Thyroid gland (tissue), 4 donors: ENCODE results near the gene PALS2. TPM values are rescaled to one million over a fixed set of nuclear protein-coding genes. Genes with fewer than 3 reads are reported as not detected.

Experiments
- DNase-seq, 2 donors: peaks; one replicate each; pipeline ENCODE4 v3.0.0-alpha.2; 2019
- H3K27ac ChIP-seq, 3 donors: fragments of 200-600 bp; sonication (generic); 1 replicate in 2 of 3; 2 replicates in 1 of 3; pipeline ENCODE4 v1.5.1; 2016 to 2019; ENCODE audit warnings: mild to moderate bottlenecking in 1 of 3, moderate library complexity in 1 of 3
- H3K27me3 ChIP-seq: fragments of 200-600 bp; sonication (generic); one replicate; pipeline ENCODE4 v1.5.1; 2019
- H3K36me3 ChIP-seq, 2 donors: fragments of 200-600 bp; sonication (generic); one replicate each; pipeline ENCODE4 v1.5.1; 2016 to 2019
- H3K4me1 ChIP-seq, 2 donors: fragments of 200-600 bp; sonication (generic); one replicate each; pipeline ENCODE4 v1.5.1; 2017 to 2019
- H3K4me3 ChIP-seq, 3 donors: fragments of 200-600 bp; sonication (generic); replicated peaks in 1 of 3; 1 replicate in 2 of 3; 2 replicates in 1 of 3; pipeline ENCODE4 v1.5.1; 2016; ENCODE audit warnings: mild to moderate bottlenecking in 1 of 3
- H3K9me3 ChIP-seq: fragments of 200-600 bp; sonication (generic); one replicate; pipeline ENCODE4 v1.5.1; 2017
- CTCF ChIP-seq, 6 experiments: fragments of 200-600 bp in 3 of 6; fragments of 450-650 bp in 3 of 6; sonication (generic) in 3 of 6; IDR thresholded peaks; one replicate each; pipeline ENCODE4 v1.5.1; 2016 to 2019; ENCODE audit warnings: antibody characterized with exemption in 6 of 6, mild to moderate bottlenecking in 2 of 6, inconsistent platforms in 1 of 6, moderate library complexity in 1 of 6
- POLR2A ChIP-seq, 2 donors: fragments of 450-650 bp; IDR thresholded peaks; one replicate each; pipeline ENCODE4 v1.6.1; 2017; ENCODE audit warnings: antibody characterized with exemption in 2 of 2, mild to moderate bottlenecking in 2 of 2, moderate library complexity in 1 of 2
- WGBS, 2 donors: methylation state at CpG; one replicate each; pipeline ENCODE4 v1.1.5; 2017; 5-methylcytosine and 5-hydroxymethylcytosine counted together
- intact Hi-C: fragments of 100-400 bp; cut with DNase I; formaldehyde crosslinking; loops from one replicate; pipeline ENCODE4 v1.15.1; 2023
- total RNA-seq, 4 donors: library from RNA; depleted of rRNA; stranded (reverse); fragments of >200 nt; gene quantifications; one replicate each; pipeline ENCODE4 v1.2.3, GENCODE V29; 2016

Gene PALS2
- total RNA-seq, 4 donors from 2014 or later = 28.1 to 72.2 (median 38.4) TPM

- intact Hi-C loops = no loop called here
- 81 to 87% methylated on average over 3 of the region's 3 CpGs for WGBS, 2 donors
Measured at GRCh38 chr7:24578052-24578451, 4.8 kb downstream of the PALS2 start.

GRCh38 chr7:24580283-24580946 is 7.2 kb downstream of the PALS2 start:
- no peak overlapping the region for H3K4me3 ChIP-seq
- H3K4me1 ChIP-seq = peaks cover 0 to 4% of the 10 kb centered on the region in 2 donors
- DNase-seq = no peak
- no peaks in the 10 kb centered on the region for H3K36me3 ChIP-seq
- H3K27ac ChIP-seq = no peak overlapping the region
- H3K27me3 ChIP-seq = no peaks in the 10 kb centered on the region
- TF ChIP-seq CTCF (IDR thresholded peaks at IDR 0.05) = no peak
- TF ChIP-seq POLR2A (IDR thresholded peaks at IDR 0.05) = no peak
- intact Hi-C loops = no loop called here
- 91 to 93% methylated on average over 2 of the region's 2 CpGs for WGBS, 2 donors
- H3K9me3 ChIP-seq = no peaks in the 10 kb centered on the region

More at GRCh38 chr7:24578052-24578451, 4.8 kb downstream of the PALS2 start:
- no peaks in the 10 kb centered on the region for H3K36me3 ChIP-seq
- no peak for DNase-seq
- H3K9me3 ChIP-seq = no peaks in the 10 kb centered on the region
- no peak overlapping the region for H3K27ac ChIP-seq
- no peak overlapping the region for H3K4me3 ChIP-seq
- H3K4me1 ChIP-seq = peaks cover 0 to 14% of the 10 kb centered on the region in 2 donors
- TF ChIP-seq POLR2A (IDR thresholded peaks at IDR 0.05) = no peak
- no peak for TF ChIP-seq CTCF (IDR thresholded peaks at IDR 0.05)
- no peaks in the 10 kb centered on the region for H3K27me3 ChIP-seq

GRCh38 chr7:24582166-24582565 is 8.9 kb downstream of the PALS2 start:
- intact Hi-C loops = no loop called here

GRCh38 chr7:24587853-24588252 is 14.6 kb downstream of the PALS2 start:
- TF ChIP-seq POLR2A (IDR thresholded peaks at IDR 0.05) (no peak), CTCF (IDR thresholded peaks at IDR 0.05) (peak in 3 of 6 experiments; percentile 35 to 39 (median 37))
- no peak overlapping the region for H3K27ac ChIP-seq
- 86 to 87% methylated on average over 3 of the region's 3 CpGs for WGBS, 2 donors
- H3K4me3 ChIP-seq = no peak overlapping the region
- intact Hi-C loops = no loop called here
- DNase-seq = no peak
- H3K36me3 ChIP-seq = no peaks in the 10 kb centered on the region
- H3K27me3 ChIP-seq = no peaks in the 10 kb centered on the region
- H3K9me3 ChIP-seq = no peaks in the 10 kb centered on the region
- H3K4me1 ChIP-seq = peaks cover 6 to 12% of the 10 kb centered on the region in 2 donors

More at GRCh38 chr7:24582166-24582565, 8.9 kb downstream of the PALS2 start:
- H3K4me1 ChIP-seq = no peaks in the 10 kb centered on the region
- H3K27ac ChIP-seq = no peak overlapping the region
- TF ChIP-seq POLR2A (IDR thresholded peaks at IDR 0.05) (no peak), CTCF (IDR thresholded peaks at IDR 0.05) (no peak)
- WGBS, 2 donors = 89 to 95% methylated on average over 2 of the region's 2 CpGs
- H3K9me3 ChIP-seq = no peaks in the 10 kb centered on the region
- no peak overlapping the region for H3K4me3 ChIP-seq
- H3K36me3 ChIP-seq = no peaks in the 10 kb centered on the region
- no peaks in the 10 kb centered on the region for H3K27me3 ChIP-seq
- no peak for DNase-seq

- peaks cover 6 to 12% of the 10 kb centered on the region in 2 donors for H3K4me1 ChIP-seq
- H3K27ac ChIP-seq = no peak overlapping the region
- TF ChIP-seq CTCF (IDR thresholded peaks at IDR 0.05) (no peak), POLR2A (IDR thresholded peaks at IDR 0.05) (no peak)
- no peaks in the 10 kb centered on the region for H3K27me3 ChIP-seq
- H3K4me3 ChIP-seq = no peak overlapping the region
- intact Hi-C loops = no loop called here
- DNase-seq = no peak
- no peaks in the 10 kb centered on the region for H3K36me3 ChIP-seq
- 79 to 85% methylated on average over 1 of the region's 1 CpG for WGBS, 2 donors
- no peaks in the 10 kb centered on the region for H3K9me3 ChIP-seq
Measured at GRCh38 chr7:24591152-24591551, 17.9 kb downstream of the PALS2 start.
